OCI-LY7 (cell line): ENCODE results near the gene UGT1A7. TPM values are rescaled to one million over a fixed set of nuclear protein-coding genes. Genes with fewer than 3 reads are reported as not detected.
"Not testable (repeated sequence)": the region's sequence is repeated elsewhere in the genome, so short reads cannot be mapped to it uniquely, and the experiment has no call there.

ENCODE experiments used
- BruUV-seq: library from RNA; stranded (reverse); fragments of 400-500 nt; replicated peaks from 2 replicates; lab custom pipeline; 2021; lab: Mats Ljungman, UMichigan
- CTCF ChIA-PET: fragments of 300-600 bp; sonication (Branson Sonifier 250); formaldehyde crosslinking; loops from one replicate; lab custom pipeline; 2022; ENCODE audit warnings: antibody characterized with exemption; ENCODE audit not compliant: unreplicated experiment; lab: Charles Lee
- POLR2A ChIA-PET: fragments of 300-600 bp; sonication (Branson Sonifier 250); formaldehyde crosslinking; loops from one replicate; lab custom pipeline; 2022; ENCODE audit warnings: antibody characterized with exemption; lab: Charles Lee
- DNase-seq: peaks from one replicate; pipeline ENCODE4 v3.0.0-alpha.2; 2015; ENCODE audit warnings: low spot score
- H2AFZ ChIP-seq: fragments of 200-600 bp; sonication (generic), shearing (Covaris generic); 2 replicates; pipeline ENCODE4 v1.6.1; 2014; ENCODE audit warnings: mild to moderate bottlenecking, antibody characterized with exemption, low read length, moderate library complexity
- H3K27ac ChIP-seq: fragments of 200-600 bp; sonication (generic); 2 replicates; pipeline ENCODE4 v1.5.1; 2014; ENCODE audit warnings: mixed run types, low read depth, mild to moderate bottlenecking, moderate library complexity, low read length, inconsistent platforms; ENCODE audit not compliant: poor library complexity, severe bottlenecking
- H3K36me3 ChIP-seq: fragments of 200-600 bp; sonication (generic); 2 replicates; pipeline ENCODE4 v1.6.1; 2014; ENCODE audit warnings: mild to moderate bottlenecking, antibody characterized with exemption, low read length, moderate library complexity, mixed read lengths; ENCODE audit not compliant: insufficient read depth
- H3K4me1 ChIP-seq: fragments of 200-600 bp; sonication (generic); 2 replicates; pipeline ENCODE4 v1.5.1; 2014; ENCODE audit warnings: mild to moderate bottlenecking, low read length; ENCODE audit not compliant: insufficient read depth, poor library complexity, severe bottlenecking
- H3K4me2 ChIP-seq: fragments of 200-600 bp; sonication (generic); 2 replicates; pipeline ENCODE4 v1.6.1; 2014; ENCODE audit warnings: mild to moderate bottlenecking, low read length
- H3K4me3 ChIP-seq: fragments of 200-600 bp; sonication (generic); 2 replicates; pipeline ENCODE4 v1.5.1; 2014; ENCODE audit warnings: mild to moderate bottlenecking, low read depth, low read length; ENCODE audit not compliant: poor library complexity, severe bottlenecking
- H3K79me2 ChIP-seq: fragments of 200-600 bp; sonication (generic); 2 replicates; pipeline ENCODE4 v1.6.1; 2016; ENCODE audit warnings: low read depth, mild to moderate bottlenecking, low read length, moderate library complexity, mixed read lengths; ENCODE audit not compliant: insufficient read depth
- H3K9me2 ChIP-seq: fragments of 200-600 bp; sonication (generic); 2 replicates; pipeline ENCODE4 v1.6.1; 2016; ENCODE audit warnings: mild to moderate bottlenecking, low read length, mixed read lengths; ENCODE audit not compliant: insufficient read depth
- H3K9me3 ChIP-seq: fragments of 200-600 bp; sonication (generic); 2 replicates; pipeline ENCODE4 v1.6.1; 2014; ENCODE audit warnings: mild to moderate bottlenecking, mixed run types, low read length, mixed read lengths
- H4K20me1 ChIP-seq: fragments of 200-600 bp; sonication (generic); 2 replicates; pipeline ENCODE4 v1.6.1; 2014; ENCODE audit warnings: mild to moderate bottlenecking, antibody characterized with exemption, low read length, moderate library complexity, mixed read lengths; ENCODE audit not compliant: insufficient read depth
- CTCF ChIP-seq: fragments of 200-600 bp; sonication (generic); conservative IDR thresholded peaks from 2 replicates; pipeline ENCODE4 v1.5.1; 2014; ENCODE audit warnings: mild to moderate bottlenecking, antibody characterized with exemption, low read length, moderate library complexity, mixed read lengths
- EZH2phosphoT487 ChIP-seq: fragments of 200-600 bp; sonication (generic); IDR thresholded peaks from 2 replicates; pipeline ENCODE4 v1.6.1; 2018; ENCODE audit warnings: low read depth, borderline replicate concordance, mild to moderate bottlenecking, mixed run types, antibody characterized with exemption, low read length, moderate library complexity, mixed read lengths
- intact Hi-C: fragments of 100-400 bp; cut with micrococcal nuclease; formaldehyde crosslinking; loops from one replicate; pipeline ENCODE4 v1.10.0; 2022; ENCODE audit not compliant: unreplicated experiment
- total RNA-seq, 2 experiments: library from RNA; depleted of rRNA in 1 of 2; stranded (reverse); fragments of >200 nt in 1 of 2; shearing (Covaris generic) in 1 of 2; gene quantifications; 2 replicates each; pipeline ENCODE4 v1.2.3, GENCODE V29; 2014 to 2022

UGT1A7 gene
- total RNA-seq, 2 experiments from 2014 or later = not detected

GRCh38 chr2:233639860-233640259 lies 41.8 kb upstream of the UGT1A7 start:
- Histone ChIP-seq H3K4me1 (no peaks in the 10 kb centered on the region), H3K4me2 (no peak overlapping the region), H3K27ac (no peak overlapping the region), H3K9me2 (no peaks in the 10 kb centered on the region), H3K9me3 (0 out of 2 replicates have a peak, but pooled peaks cover 3% of the 10 kb centered on the region), H3K79me2 (no peaks in the 10 kb centered on the region), H3K4me3 (no peak overlapping the region), H2AFZ (no peak overlapping the region), H4K20me1 (no peaks in the 10 kb centered on the region), H3K36me3 (no peaks in the 10 kb centered on the region)
- ChIA-PET POLR2A (no interaction called here), CTCF (no interaction called here)
- TF ChIP-seq EZH2phosphoT487 (no peak), CTCF (no peak)
- BruUV-seq = no TSS peak
- intact Hi-C loops = loop anchor here (10.0 kb wide), 1 partner anchor 155 kb away; no protein-coding TSS in a partner anchor
- DNase-seq = no peak

GRCh38 chr2:233643128-233643527 lies 38.6 kb upstream of the UGT1A7 start:
- Histone ChIP-seq H3K4me1 (no peaks in the 10 kb centered on the region), H2AFZ (no peak overlapping the region), H3K9me2 (no peaks in the 10 kb centered on the region), H3K36me3 (no peaks in the 10 kb centered on the region), H3K4me3 (no peak overlapping the region), H3K27ac (no peak overlapping the region), H3K9me3 (peaks cover 18% of the 10 kb centered on the region; the same call in 1 of the 2 replicates), H3K4me2 (no peak overlapping the region), H3K79me2 (no peaks in the 10 kb centered on the region), H4K20me1 (no peaks in the 10 kb centered on the region)
- ChIA-PET CTCF (no interaction called here), POLR2A (interaction anchor here (0.9 kb wide), 1 partner anchor 9 kb away, joined by 3 read pairs; no protein-coding TSS in a partner anchor)
- no TSS peak for BruUV-seq
- DNase-seq = peak; percentile 36
- TF ChIP-seq EZH2phosphoT487 (no peak), CTCF (peak; percentile 51)
- intact Hi-C loops = no loop called here

GRCh38 chr2:233646033-233646432 lies 35.7 kb upstream of the UGT1A7 start:
- CTCF ChIA-PET, H3K27ac ChIP-seq, POLR2A ChIA-PET, intact Hi-C loops, BruUV-seq, H3K79me2 ChIP-seq, H3K36me3 ChIP-seq, H3K4me3 ChIP-seq, H2AFZ ChIP-seq, H4K20me1 ChIP-seq, DNase-seq, H3K4me1 ChIP-seq, H3K4me2 ChIP-seq, H3K9me2 ChIP-seq: not testable (repeated sequence)
- H3K9me3 ChIP-seq = peaks cover 18% of the 10 kb centered on the region; the same call in 1 of the 2 replicates
